ENCODE data around the gene UBE2Z.

Gene UBE2Z

DNA sequence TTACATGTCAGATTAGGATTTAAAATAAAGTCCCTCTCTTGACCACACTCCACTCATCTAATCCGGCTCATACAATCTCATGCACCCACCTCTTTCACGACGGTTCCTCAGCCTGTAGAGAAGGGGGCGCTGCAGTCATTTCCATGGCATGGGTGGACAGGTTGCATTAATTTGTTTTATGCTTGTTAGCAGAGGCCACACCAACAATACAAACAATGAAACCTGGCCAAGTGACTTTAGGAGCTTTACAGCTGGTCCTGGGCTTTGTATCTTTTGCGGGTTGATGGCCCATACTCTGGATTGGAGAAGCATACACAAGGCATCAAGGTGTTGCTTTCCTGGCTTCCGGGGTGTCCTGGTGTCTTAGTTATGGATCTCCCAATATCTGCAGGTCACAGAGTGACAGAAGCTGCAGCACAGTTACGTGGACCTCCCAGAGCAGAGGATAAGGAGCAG lies 46.1 kb downstream of the UBE2Z start:
- peak; percentile 62 for DNase-seq (ENCODE audit: low read depth, low spot score)

DNA sequence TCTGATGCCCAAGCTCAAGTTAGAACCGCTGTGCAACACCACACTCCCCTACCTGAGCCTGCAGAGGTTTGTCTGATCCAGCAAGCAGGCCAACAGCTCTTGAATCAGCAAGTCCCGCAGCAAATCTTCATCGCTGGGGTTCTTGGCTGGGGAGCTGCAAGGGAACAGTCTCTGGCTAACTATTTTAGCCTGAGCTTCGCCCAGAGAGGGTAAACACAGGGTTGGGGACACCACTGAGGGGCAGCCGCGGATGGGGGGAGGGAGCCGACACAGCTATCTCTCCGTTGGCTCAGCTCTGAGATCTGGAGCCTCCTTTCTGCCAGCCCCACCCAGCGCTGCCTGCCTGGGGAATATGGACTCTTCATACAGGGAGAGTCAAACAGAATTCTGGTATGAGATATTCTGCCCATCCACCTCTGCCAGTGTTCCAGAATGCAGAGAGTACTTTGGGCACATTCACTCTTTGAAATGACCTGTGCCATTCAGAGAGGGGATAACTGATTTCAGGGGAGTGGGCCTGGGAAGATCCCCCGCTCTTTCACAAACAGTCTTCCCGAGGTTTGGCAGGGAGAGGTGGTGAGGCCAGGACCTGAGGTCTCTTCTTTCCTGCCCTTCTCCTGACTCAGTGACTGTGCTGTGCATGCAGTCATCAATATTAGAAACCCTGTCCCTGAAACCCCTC lies 52.8 kb downstream of the UBE2Z start:
- no peak for DNase-seq (ENCODE audit: low read depth, low spot score)

DNA sequence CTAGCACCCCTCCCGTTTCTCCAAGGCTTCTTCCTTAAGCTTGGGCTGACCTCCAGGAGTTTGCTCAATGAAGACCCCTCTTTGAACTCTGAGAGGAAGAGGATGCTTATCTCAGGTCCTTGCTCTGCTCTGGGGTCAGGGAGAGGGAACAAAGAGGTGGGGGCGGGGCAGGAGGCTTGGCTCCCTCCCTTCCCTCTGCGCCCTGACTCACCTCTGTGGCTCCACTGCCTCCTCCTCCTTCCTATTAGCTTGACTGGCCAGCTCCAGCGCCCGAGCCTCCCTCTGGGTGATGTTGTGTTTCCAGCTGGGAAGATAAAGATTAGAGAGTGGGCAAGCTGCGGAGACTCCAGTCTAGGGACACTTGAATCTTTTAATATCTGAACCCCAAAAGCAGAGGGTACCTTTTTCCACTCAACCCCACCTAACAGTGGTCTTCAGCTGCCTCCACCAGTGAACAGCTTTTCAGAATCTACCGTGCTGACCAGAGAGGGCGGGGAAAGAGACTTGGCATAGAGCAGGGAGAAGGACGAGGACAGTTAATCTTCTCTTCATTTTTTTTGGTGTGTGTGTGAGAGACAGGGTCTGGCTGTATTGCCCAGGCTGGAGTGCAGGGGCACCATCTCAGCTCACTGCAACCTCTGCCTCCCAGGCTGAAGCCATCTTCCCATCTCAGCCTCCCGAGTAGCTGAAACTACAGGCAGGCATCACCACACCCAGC lies 53.5 kb downstream of the UBE2Z start:
- DNase-seq (ENCODE audit: low read depth, low spot score) = peak; percentile 81

DNA sequence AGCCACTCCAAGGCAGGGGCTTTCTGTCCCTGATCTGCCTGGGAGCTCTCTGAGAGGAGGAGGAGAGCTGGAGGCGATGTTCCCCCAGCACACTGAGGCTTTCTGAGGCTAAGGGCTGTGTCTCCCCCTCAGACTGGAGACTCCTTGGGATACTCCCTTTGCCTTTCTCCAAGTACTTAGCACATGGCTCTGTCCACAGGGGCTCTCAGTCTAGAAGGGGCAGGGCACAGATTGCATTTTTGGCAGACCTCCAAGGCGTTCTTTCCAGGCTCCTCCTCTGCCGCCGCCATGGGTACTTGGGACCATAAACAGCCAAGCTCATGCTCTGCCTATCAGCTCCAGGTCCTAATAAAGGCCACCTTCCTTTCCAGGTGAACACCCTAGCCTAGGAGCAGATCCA lies 62.0 kb downstream of the UBE2Z start:
- DNase-seq (ENCODE audit: low read depth, low spot score) = no peak

DNA sequence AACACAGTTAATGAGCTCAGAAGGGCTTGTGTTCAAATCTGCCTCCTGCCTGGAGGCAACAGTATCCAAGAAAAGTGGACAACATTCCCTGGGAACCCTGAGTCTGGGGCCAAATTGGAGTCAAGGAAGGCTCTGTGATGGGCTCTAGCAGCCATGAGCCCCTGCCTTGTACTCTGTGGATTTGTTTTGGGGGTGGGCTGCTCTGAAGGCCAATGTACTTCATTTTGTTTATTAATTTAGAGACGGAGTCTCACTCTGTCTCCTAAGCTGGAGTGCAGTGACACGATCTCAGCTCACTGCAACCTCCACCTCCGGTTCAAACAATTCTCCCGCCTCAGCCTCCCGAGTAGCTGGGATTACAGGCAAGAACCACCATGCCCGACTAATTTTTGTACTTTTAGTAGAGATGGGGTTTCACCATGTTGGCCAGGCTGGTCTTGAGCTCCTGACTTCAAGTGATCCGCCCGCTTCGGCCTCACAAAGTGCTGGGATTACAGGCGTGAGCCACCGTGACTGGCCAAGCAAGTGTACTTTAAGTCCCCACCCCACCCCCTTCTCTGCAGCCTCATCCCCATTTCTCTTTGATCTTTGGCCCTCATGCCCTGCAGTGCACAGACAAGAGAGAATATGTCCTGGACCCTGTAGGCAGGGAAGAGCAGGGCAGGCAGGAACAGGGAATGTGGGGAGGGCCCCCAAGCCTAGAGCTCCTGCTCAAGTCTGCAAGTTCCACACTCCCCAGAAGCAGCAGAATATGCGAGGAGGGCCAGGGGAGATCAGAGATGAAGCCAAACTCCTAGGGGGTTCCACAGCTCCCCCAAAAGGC lies 62.9 kb downstream of the UBE2Z start:
- no peak for DNase-seq (ENCODE audit: low read depth, low spot score)

DNA sequence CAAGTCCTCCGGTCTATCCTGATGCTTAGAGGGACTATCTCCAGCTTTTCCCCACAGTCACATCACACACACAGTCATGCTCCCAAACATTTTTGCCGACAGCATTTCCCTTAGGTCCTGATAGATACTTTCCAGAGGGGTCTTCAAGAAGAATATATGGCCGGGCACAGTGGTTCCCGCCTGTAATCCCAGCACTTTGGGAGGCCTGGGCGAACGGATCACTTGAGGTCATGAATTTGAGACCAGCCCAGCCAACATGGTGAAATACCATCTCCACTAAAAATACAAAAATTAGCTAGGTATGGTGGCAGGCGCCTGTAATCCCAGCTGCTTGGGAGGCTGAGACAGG lies 64.5 kb downstream of the UBE2Z start:
- DNase-seq (ENCODE audit: low read depth, low spot score) = no peak

DNA sequence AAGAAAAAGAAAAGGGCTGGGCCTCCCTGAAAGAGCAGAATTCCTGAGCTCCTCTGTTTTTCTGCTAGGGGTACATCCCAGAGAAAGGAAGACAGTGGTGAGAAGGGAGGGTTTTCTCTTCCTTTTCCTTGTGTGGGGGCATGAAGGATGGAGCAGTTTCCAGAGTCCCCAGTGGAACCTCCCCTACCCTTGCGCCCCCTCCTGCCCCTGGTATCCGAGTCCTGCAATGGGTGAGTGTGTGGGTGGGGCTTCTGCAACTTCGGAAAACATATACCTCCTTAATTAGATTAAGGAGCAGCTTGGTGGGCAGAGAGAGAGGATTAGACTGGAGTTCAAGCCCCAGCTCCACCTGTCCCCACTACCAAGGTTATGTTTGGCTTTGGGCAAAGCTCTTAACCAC lies 65.6 kb downstream of the UBE2Z start:
- DNase-seq (ENCODE audit: low read depth, low spot score) = no peak

Data from astrocyte of the hippocampus (primary cell).